NT2/D1 (cell line): ENCODE measurements around the gene APP.

Source experiments
- SUZ12 ChIP-seq: IDR thresholded peaks from 2 replicates; pipeline ENCODE4 v1.6.1; 2011; ENCODE audit not compliant: insufficient read length, insufficient read depth; ENCODE audit errors: extremely low read depth
- ZNF274 ChIP-seq: IDR thresholded peaks from 2 replicates; pipeline ENCODE4 v1.6.1; 2011; ENCODE audit warnings: mild to moderate bottlenecking, low read depth, low read length

GRCh38 chr21:25911730-25912401 lies 258.7 kb downstream of the APP start:
- TF ChIP-seq ZNF274: no peak
- TF ChIP-seq SUZ12: no peak
